NCI-H1417 treated with DMSO at 0.1 percent for 48 hours (cell line): ENCODE results near the gene FAM120A.

Source experiments
- DNase-seq: peaks from one replicate; lab custom pipeline; 2025; lab: John Stamatoyannopoulos, UW

The FAM120A gene

DNA sequence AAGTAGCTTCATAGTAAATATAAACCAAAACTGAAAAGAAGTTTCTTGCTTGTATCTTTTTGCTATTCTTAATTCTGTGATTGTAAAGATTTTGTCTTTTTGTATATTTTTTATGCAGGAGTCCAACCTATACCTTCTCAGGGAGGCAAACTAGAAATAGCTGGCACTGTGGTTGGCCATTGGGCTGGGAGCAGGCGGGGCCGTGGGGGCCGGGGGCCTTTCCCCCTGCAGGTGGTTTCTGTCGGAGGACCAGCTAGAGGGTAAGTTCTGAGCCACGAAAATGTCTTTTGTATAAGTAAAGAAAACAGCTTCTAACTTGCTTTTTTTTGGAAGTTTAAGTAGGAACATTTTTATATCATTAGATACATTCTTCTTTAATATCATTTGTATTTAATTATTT is 109.5 kb downstream of the FAM120A start:
- no peak for DNase-seq

DNA sequence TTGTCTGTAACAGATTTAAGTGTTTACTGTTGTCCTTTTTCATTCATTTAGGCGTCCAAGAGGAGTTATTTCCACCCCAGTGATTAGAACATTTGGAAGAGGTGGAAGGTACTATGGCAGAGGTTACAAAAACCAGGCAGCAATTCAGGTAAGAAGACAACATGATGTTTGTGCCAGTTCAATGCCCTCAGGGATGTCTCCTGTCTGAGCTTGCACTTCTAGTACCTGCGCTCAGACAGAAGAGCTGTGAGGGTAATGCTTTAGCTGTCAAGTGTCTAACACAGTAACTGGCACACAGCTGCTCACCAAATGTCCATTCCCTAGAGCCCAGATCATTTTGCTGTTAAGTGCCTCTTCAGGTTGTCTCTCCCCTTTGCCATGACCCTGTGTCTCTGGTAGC is 110.7 kb downstream of the FAM120A start:
- no peak for DNase-seq

DNA sequence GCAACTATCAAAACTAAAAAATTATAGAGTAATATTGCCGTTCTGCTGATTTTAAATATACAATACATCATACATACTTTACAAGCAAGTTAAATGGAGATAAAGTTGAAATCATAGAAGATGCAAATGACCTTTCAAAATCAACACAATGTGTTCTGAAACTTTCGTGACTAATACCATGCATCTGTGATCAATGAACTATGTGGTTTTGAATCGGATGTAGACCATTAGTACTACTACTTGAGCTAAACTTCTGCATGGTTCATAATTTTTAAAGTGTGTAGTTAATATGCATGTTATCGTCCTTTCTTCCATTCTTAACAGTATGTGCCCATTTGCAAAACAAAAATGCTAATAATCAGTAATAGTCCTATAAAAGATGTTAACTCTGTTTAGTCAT is 113.6 kb downstream of the FAM120A start:
- no peak for DNase-seq

DNA sequence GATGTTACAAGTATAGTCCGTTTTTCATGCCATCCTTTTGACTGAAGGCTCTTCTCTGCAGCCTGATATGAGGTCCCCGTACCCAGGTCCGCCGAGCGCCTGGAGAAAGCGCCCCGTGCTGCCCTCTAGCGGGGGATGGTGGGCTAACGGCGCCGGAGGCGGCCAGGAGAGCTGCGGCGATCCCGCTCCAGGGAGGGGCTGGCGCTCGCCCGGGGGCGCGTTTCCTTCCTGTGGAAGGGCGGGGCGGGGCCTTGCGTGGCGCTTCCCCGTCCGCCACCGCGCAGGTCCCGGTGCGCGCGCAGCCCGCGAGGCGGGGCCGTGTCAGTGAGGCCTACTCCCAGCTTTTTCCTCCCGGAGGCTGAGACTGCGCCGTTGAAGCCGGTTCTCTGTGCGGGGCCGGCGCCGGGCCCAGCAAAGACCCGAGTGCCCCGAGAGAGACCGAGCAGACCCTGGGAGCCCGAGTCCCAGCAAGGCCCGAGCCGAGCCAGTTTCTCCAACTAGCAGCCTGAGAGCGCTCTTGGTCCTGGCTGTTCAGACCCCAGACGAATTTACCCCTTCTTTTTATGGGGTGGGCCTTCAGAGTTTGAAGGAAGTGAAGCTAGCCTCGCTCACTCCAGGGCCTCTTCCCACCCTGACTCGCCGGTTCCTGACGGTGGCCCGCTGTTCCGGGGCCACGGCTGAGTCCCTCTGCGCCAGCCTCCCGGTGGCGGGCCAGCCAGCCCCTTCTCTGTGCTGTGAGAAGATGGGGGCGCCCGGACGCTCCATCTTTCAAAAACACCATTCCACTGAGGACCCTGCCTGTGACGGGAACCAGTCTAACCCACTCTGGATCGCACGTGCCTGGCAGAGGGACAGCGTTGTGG is 115.2 kb downstream of the FAM120A start:
- DNase-seq, result peak; percentile 87

DNA sequence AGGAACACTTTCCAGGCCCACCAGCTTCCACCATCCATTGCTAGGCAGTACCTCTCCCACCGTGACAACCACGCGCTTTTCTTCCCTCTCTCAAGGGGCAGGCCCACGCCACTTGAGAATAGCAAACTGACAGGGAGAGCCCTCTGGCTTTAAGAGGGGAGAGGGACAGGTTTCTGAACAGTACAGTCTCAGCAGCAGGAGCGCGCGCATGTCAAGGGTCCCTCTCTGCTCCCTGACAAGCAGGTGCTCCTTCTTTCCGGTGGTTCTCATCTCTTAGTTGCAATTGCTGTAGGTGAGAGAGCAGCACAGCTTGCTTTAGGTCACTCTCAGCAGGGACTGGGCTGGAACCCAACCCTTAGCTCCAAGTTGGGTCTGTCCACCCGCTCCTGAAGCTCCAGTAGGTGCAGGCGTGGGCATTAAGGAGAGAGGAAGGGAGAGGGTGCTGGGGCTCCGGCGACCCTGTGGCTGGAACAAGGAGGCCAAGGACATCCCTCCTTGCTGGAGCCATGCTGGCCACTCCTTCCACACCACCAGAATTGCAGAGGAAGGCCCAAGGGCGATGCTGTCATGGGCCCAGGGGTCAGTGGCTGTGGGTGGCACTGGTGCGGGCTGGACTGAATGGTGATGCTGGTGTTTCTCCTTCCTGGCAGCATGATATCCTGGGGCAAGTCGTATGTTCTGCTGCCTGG is 115.9 kb downstream of the FAM120A start:
- DNase-seq, result no peak

DNA sequence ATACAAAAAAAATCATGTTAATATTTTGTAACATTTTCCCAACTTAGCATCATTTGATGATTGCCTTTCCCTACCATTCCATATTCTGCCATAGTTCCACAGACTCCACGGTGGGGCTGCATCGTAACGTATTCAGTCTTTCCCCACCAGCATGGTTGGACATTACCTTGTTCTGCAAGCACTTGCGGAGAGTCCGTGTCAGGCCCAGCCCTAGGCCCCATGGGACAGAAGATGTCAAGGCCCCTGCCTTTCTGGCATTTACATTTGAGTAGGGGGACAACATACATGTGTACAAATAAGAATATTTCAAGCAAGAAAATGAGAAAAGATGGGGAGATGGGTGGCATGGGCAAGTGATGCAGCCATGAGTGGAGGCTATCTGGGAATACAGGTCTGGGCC is 116.7 kb downstream of the FAM120A start:
- DNase-seq, result no peak

DNA sequence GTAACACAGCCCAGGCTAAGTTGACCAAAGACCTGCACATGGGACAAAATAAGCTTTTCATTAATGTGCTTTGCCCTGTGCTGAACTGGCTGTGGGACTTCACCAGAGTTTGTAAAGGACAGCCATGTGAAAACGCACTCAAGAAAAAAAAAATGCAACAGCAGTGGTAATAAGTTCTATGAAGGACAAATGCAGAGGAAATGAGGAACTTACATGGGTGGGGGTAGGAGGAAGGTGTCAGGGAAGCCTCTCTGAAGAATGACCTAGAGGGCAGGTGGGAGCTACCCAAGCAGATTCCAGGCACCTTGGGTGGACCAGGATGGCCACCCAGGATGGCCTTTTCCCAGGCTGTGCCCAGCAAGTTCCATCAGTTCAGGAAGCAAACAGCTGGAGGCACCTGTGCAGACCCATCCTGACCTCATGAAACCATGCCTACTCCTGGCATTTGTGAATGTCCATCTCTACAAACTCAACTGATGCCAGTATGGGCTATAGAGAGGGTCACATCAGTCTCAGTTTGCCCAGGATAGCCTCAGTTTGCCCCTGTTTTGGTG is 118.2 kb downstream of the FAM120A start:
- DNase-seq, result no peak

DNA sequence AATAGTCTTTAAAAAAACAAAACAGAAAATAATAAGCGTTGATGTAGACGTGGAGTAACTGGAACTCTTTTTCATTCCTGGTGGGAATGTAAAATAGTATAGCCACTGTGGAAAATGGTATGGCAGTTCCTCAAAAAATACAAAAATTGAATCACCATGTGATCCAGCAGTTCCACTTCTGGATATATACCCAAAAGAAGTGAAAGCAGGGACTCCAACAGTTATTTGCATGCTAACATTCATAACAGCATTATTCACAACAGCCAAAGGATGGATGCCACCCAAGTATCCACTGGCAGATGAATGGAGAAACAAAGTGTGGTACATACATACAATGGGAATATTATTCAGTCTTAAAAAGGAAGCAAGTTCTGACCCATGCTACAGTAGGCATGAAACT is 120.7 kb downstream of the FAM120A start:
- DNase-seq, result no peak

DNA sequence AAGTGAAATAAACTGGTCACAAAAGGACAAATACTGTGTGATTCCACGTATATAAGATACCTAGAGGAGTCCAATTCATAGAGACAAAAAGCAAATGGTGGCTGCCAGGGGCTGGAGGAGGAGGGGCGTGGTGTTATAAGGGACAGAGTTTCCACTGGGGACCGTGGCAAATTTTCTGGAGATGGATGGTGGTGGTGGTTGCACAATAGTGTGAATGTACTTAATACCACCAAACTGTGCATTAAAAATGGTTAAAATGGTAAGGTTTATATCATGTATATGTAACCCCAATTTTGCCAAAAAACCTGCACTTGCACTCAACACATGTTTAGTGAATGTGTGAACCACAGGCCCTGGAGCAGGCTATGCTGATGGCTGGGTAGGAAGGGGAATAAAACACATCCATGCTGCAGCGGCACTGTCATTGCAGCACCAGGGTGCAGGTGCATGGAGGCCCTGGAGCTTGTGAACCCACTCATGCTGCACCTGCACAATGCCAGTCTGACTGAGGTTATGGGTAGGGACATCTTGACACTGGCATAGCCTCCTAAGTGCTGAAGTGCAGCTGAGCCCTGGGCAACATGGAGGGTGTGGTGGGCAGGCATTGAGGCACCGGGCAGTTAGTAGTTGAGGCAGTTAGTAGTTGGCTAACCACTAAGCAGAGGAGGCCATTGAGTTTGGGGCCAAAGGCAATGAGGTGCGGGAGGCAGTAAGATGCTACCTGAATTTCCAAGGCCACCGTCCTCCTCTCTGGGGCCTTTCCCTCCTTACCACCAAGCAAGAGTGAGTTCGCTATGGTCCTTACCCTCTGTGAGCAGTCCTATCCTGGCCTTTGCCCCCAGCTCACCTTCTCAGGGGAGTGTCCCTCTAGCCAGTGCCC is 121.4 kb downstream of the FAM120A start:
- no peak for DNase-seq

DNA sequence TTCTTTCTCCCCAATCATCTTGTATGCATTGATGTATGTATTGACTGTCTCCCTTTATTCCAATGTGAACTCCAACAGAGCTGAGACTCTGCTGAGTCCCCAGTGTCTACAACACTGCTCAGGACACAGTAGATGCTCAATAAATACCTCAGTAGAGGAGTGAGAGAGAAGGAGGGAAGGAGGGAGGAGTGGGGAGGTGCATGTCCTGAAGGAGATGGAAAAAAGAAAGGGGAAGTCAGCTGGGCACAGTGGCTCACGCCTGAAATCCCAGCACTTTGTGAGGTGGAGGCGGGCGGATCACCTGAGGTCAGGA is 122.0 kb downstream of the FAM120A start:
- DNase-seq, result no peak

DNA sequence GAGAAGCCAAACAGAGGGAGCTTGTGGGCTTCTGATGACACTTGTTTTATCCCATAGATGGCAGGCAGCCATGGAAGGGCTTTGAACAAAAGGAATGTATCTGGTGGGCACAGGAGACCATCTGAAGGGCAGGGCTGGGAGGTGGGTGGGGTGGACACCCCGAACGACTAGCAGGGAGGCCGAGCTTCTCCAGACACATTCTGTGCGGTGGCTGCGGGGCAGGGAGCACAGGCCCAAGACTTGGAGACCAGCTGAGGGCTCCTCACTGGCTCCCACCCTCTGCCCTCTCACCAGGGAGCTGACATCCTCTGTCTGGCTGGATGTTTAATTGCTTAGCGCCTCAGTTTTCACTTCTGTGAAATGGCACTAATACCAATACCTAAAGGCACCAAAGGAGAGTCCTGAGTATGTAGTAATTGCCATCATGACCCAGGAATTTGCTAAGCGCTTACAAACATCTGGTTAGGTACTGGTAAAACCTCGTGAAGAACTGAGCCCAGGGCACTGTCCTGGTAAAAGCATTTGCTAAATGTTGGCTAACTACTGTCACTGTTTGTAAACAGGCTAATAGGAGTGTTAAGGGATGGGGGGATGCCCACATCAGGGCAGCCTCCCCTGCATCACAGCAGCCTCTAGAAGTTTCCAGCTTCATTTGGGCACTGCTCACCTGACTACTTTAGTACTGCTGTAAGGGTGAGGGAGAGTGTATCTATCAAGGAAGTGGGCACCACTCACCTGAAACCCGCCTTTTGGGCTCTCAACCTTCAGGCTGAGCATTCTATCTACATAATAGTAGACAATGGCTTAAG is 122.8 kb downstream of the FAM120A start:
- no peak for DNase-seq

DNA sequence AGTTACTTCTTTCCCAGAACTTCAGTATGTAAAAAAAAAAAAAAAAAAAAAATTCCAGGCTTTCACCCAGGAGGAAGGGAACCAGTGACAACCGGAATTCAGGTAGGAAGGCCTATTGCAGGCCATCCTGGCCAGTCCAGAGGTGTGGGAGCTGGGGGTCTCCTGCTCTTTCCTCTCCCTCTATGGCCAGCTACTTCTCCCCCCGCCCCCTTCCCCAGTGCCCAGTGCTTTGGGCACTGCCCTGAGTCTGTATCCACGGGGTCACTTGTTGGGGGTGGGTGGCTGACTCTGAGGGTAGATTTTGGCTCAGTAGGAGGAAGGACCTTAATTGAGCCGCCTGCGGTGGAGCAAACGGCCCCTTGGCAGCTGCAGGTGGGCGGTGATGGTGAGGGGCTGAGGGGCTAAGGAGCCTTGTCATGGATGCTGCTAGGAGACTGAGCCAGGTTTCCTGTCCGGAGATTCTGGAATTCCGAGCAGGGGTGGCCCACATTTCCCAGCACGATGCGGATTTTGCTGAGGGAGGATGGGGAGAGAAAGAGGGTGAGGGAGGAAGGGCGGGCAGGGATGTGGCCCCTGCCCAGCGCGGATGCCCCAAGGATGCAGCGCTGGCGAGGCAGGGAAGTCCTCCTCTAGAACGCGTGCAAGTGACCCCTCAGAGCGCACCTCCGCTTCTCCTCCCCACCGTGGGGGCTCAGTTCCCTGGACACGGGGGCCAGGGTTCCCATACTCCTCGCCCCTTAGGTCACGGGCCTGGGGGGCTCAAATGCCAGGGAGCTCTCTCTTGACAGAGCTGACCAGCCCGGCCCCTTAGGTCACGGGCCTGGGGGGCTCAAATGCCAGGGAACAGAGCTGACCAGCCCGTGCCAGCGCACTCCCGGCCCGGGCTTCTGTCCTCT is 123.7 kb downstream of the FAM120A start:
- no peak for DNase-seq

DNA sequence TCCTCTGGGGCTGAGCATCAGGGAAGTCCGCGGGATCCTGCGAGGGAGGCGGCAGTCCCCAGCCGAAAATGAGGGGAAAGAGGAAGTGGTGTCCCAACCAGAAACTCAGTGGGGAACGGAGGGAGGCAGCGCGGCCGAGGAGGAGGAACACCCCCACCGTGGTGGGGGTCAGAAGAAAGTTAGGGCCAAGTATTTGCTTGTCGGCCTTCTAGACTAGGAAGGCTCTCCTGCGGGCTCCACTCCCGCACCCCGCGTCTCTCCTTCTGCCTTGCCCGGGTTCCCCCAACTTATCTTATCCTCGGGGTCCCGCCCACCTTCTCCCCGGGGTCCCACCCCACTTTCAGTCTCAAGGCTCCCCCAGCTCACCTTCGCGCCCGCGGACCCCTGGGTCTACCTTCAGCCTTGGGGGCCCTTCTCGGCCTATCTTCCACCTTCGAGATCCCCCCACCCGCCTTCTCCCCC is 124.3 kb downstream of the FAM120A start:
- no peak for DNase-seq

DNA sequence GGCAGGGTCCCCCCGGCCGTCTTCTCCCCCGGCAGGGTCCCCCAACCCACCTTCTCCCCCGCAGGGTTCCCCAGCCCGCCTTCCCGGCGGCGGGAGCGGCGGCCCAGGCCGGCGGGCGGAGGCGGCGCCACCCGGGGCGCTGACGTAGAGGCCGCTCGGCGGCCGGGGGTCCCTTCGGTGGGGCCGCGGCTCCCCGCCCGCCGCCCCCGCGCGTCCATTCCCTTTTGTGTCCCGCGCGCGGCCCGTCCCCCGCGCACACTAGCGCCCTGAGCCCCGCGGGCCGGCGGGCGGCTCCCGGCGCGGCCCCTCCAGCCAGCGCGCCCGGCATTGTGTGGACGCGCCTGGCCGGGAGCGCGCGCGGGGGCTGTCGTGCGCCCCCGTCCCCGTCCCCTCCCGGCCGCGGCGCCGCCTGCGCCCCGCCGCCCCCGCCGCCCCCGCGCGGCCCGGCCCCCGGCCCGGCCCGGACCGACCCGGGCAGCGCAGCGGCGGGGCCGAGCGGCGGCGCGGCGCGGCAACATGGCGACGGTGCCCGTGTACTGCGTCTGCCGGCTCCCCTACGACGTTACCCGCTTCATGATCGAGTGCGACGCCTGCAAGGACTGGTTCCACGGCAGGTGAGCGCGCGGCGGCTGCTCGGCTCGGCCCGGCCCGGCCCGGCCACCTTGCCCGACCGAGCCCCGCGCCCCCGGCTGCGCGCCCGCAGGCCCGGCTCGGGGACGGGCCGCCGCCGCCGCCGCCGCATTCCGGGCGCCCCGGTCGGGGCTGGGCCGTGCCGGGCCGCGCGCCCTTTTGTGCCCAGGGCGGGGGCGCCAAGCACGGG is 125.0 kb downstream of the FAM120A start, which contains the start of gene PHF2:
Gene PHF2, plus strand, starts transcription at position 327 of the 820 bp plus-strand sequence. Its CDS starts 190 bp downstream, at position 517.
- DNase-seq, result no peak

DNA sequence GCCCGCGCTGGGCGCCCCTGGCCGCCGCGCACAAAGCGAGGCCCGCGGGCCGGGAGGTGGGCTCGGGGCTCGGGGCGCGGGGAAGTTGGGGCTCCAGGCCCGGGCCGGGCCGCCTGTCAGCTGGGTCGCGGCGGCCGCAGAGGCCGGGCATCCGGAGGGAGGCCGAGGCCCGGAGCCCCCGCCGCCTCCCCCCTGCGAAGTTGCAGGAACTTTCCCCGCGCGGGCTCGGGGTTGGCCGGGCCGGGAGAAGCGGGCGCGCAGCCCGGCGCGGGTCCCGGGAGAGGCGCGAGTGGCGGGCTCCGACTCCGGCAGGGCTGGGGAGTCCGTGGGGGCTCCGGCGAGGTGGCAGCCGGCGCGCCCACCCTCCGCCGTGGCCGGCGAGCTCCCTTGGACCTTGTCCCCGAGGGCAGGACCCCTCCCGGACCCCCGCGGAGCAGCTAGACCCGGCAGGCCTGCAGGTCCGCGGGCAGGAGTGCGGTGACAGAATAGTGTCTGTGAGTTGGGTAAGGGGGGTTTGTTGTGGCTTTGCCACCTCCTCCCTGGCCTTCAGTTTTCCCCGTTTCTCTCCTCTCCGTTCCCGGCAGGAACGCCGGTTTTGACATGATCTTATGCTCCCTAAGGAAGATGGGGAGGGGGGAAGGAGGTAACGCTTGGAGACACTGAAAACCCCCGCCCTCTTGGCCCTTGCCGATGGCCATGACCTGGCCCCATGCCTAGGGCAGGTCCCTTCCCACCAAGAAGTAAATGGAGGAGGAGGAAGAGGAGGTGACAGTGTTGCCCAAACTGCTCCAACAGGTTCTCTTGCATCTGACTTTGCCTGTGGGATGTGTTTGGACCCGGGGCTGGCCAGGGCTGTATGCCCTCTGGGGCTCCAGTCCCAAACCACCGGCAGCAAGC is 125.8 kb downstream of the FAM120A start:
- no peak for DNase-seq

DNA sequence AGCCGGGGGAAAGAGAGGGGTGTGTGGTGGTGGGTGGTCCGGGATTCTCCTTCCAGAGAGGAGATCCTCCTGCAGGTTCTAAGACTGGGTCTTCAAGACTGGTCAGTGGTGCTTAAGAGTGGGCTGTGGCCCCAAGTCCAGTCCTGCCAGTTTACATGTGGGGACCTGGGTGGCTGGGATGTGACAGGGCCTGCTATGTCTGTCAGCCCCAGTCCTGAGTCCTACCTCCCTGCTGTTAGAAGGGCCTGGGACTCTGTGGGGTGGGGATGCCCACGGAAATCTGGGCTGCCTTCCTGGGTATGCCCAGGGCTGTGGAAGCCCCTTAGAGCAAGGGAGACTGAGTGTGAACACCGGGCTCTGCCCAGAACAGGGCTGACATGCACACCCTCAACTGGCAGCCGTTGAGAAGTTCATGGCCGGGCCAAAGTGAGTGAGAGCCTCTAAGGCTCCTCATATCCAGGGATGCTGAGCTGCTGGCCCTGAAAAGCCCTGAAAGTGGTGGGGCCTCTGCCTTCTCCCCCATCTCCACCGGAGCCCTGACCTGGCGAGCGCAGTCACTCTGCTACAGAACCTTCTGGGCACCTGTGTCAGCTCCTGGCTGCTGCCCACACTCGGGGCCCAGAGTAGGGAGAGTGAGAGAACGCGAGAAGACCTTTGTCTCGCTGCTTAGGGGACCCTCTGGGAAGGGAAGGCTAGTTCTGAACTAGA is 126.6 kb downstream of the FAM120A start:
- no peak for DNase-seq

DNA sequence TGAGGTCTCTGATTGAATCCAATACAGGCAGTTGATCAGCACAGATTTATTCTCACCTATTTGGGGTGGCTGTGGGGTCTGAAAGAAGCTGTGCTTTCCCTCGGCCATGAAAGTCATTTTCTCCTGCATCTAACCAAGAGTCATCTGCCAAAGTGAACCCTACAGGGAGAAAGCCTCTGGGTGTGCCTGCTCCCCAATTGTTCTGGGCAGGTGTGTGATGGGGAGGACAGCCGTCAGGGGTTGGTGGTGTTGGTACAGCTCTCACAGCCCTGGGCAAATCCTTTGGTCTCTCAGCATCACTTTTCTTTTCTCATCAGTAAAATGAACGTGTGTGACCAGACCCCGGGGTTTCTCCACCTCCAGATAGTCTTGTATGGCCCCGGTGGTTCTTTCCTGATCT is 127.4 kb downstream of the FAM120A start:
- no peak for DNase-seq
